SK-N-SH (cell line): ENCODE results near the gene ACOXL. TPM values are rescaled to one million over a fixed set of nuclear protein-coding genes. Genes with fewer than 3 reads are reported as not detected.

ENCODE experiments used
- CTCF ChIA-PET: fragments of 300-600, 350-600 bp; formaldehyde crosslinking; extraction: SDS; loops from one replicate; lab custom pipeline; 2021; lab: Yijun Ruan, JAX
- POLR2A ChIA-PET: fragments of 350-600 bp; sonication (Branson Sonifier 250); formaldehyde crosslinking; extraction: SDS; loops from one replicate; lab custom pipeline; 2020; ENCODE audit warnings: antibody characterized with exemption, inconsistent platforms; lab: Yijun Ruan, JAX
- DNase-seq: peaks from one replicate; pipeline ENCODE4 v3.0.0; 2012
- H2AFZ ChIP-seq: fragments of 200-600 bp; sonication (generic); 2 replicates; pipeline ENCODE4 v1.8.1; 2016; ENCODE audit warnings: antibody characterized with exemption, mild to moderate bottlenecking, low read depth
- H3F3A ChIP-seq: fragments of 200-600 bp; sonication (generic); replicated peaks from 2 replicates; pipeline ENCODE3; 2016; ENCODE audit warnings: antibody characterized with exemption, mild to moderate bottlenecking; ENCODE audit not compliant: insufficient read depth
- H3K27ac ChIP-seq, 2 experiments: fragments of 200-500 bp in 1 of 2; fragments of 200-600 bp in 1 of 2; sonication (Bioruptor generic) in 1 of 2; sonication (generic), shearing (Covaris generic) in 1 of 2; 2 replicates each; pipeline versions ENCODE4 v1.5.1 to v1.6.1; 2014 to 2016; ENCODE audit warnings: low read depth in 2 of 2, inconsistent platforms in 1 of 2, low read length in 1 of 2, mild to moderate bottlenecking in 1 of 2, mixed read lengths in 1 of 2
- H3K27me3 ChIP-seq: fragments of 200-600 bp; sonication (generic), shearing (Covaris generic); 2 replicates; pipeline ENCODE4 v1.6.1; 2016; ENCODE audit warnings: mixed run types; ENCODE audit not compliant: insufficient read depth
- H3K36me3 ChIP-seq, 2 experiments: fragments of 200-500 bp in 1 of 2; fragments of 200-600 bp in 1 of 2; sonication (Bioruptor generic) in 1 of 2; sonication (generic) in 1 of 2; replicated peaks in 1 of 2; 2 replicates each; pipeline versions ENCODE3 to v1.5.1; 2014 to 2016; ENCODE audit warnings: low read length in 1 of 2, mild to moderate bottlenecking in 1 of 2; ENCODE audit not compliant: insufficient read depth in 2 of 2, control insufficient read depth in 1 of 2
- H3K4me1 ChIP-seq, 2 experiments: fragments of 200-500 bp in 1 of 2; fragments of 200-600 bp in 1 of 2; sonication (Bioruptor generic) in 1 of 2; sonication (generic), shearing (Covaris generic) in 1 of 2; 2 replicates each; pipeline versions ENCODE4 v1.5.1 to v1.6.1; 2014 to 2016; ENCODE audit warnings: low read depth in 1 of 2, low read length in 1 of 2, mixed run types in 1 of 2; ENCODE audit not compliant: insufficient read depth in 2 of 2, control insufficient read depth in 1 of 2
- H3K4me2 ChIP-seq: fragments of 200-600 bp; sonication (generic), shearing (Covaris generic); 2 replicates; pipeline ENCODE4 v1.6.1; 2017; ENCODE audit warnings: mixed run types
- H3K4me3 ChIP-seq, 2 experiments: fragments of 200-500 bp in 1 of 2; fragments of 200-600 bp in 1 of 2; sonication (Bioruptor generic) in 1 of 2; sonication (generic), shearing (Covaris generic) in 1 of 2; 2 replicates each; pipeline versions ENCODE4 v1.5.1 to v1.8.1; 2014 to 2016; ENCODE audit warnings: low read depth in 2 of 2, inconsistent platforms in 1 of 2, low read length in 1 of 2, mild to moderate bottlenecking in 1 of 2, mixed read lengths in 1 of 2, moderate library complexity in 1 of 2
- H3K79me2 ChIP-seq: fragments of 200-600 bp; sonication (generic); 2 replicates; pipeline ENCODE4 v1.8.1; 2017; ENCODE audit warnings: mild to moderate bottlenecking; ENCODE audit not compliant: insufficient read depth
- H3K9ac ChIP-seq: fragments of 200-600 bp; sonication (generic); 2 replicates; pipeline ENCODE4 v1.6.1; 2017; ENCODE audit warnings: mixed run types
- H3K9me2 ChIP-seq: fragments of 200-600 bp; sonication (generic); 2 replicates; pipeline ENCODE4 v1.6.1; 2017; ENCODE audit warnings: mixed run types
- H3K9me3 ChIP-seq: fragments of 200-600 bp; sonication (generic); 2 replicates; pipeline ENCODE4 v1.6.1; 2017; ENCODE audit warnings: mixed run types, mild to moderate bottlenecking, moderate library complexity
- H4K20me1 ChIP-seq: fragments of 200-600 bp; sonication (generic); 2 replicates; pipeline ENCODE4 v1.6.1; 2017; ENCODE audit warnings: mild to moderate bottlenecking, mixed run types; ENCODE audit not compliant: insufficient read depth
- CHD2 ChIP-seq: fragments of 150-350 bp; IDR thresholded peaks from 2 replicates; pipeline ENCODE4 v1.6.1; 2018; ENCODE audit warnings: low read length; ENCODE audit not compliant: partially characterized antibody
- EZH2phosphoT487 ChIP-seq: fragments of 200-600 bp; sonication (generic); IDR thresholded peaks from 2 replicates; pipeline ENCODE4 v1.6.1; 2017; ENCODE audit warnings: low read depth, mixed run types, mild to moderate bottlenecking, antibody characterized with exemption, moderate library complexity, borderline replicate concordance
- FOSL2 ChIP-seq: IDR thresholded peaks from 2 replicates; pipeline ENCODE4 v1.4.0; 2012; ENCODE audit warnings: low read depth, mild to moderate bottlenecking, moderate library complexity, borderline replicate concordance
- GABPA ChIP-seq: IDR thresholded peaks from 2 replicates; pipeline ENCODE4 v1.4.0; 2012; ENCODE audit warnings: low read depth, mild to moderate bottlenecking
- NFIC ChIP-seq: IDR thresholded peaks from 2 replicates; pipeline ENCODE4 v1.4.0; 2012; ENCODE audit warnings: borderline replicate concordance
- RAD21 ChIP-seq: IDR thresholded peaks from 2 replicates; pipeline ENCODE4 v1.6.1; 2012; ENCODE audit warnings: mild to moderate bottlenecking, low read length
- RCOR1 ChIP-seq: fragments of 150-350 bp; IDR thresholded peaks from 2 replicates; pipeline ENCODE4 v1.6.1; 2017; ENCODE audit warnings: antibody characterized with exemption, low read length
- RFX5 ChIP-seq: IDR thresholded peaks from 2 replicates; pipeline ENCODE4 v1.6.1; 2012; ENCODE audit warnings: mild to moderate bottlenecking, improper control_type of control experiment, low read length
- SIN3A ChIP-seq: IDR thresholded peaks from 2 replicates; pipeline ENCODE4 v1.6.1; 2012; ENCODE audit warnings: low read depth, mild to moderate bottlenecking, low read length, moderate library complexity, borderline replicate concordance
- SMC3 ChIP-seq: IDR thresholded peaks from 2 replicates; pipeline ENCODE4 v1.6.1; 2012; ENCODE audit warnings: low read depth, low read length, improper control_type of control experiment
- YY1 ChIP-seq: IDR thresholded peaks from 2 replicates; pipeline ENCODE4 v1.4.0; 2012; ENCODE audit warnings: low read depth, mild to moderate bottlenecking
- WGBS: methylation state at CpG from one replicate; pipeline ENCODE4 v1.1.6; 2017; ENCODE audit warnings: low lambda C conversion rate; 5-methylcytosine and 5-hydroxymethylcytosine counted together
- polyA plus RNA-seq, 3 experiments: library from polyadenylated mRNA; depleted of rRNA; stranded (reverse); fragments of >200 nt; gene quantifications; 2 replicates each; pipeline ENCODE4 v1.2.3, GENCODE V29; 2012
- TF ChIP-seq, protein P1 (sequence below): IDR thresholded peaks from 2 replicates; pipeline ENCODE4; 2012
- TF ChIP-seq, protein P2 (sequence below): IDR thresholded peaks from 2 replicates; pipeline ENCODE4 v1.4.0; 2012; ENCODE audit warnings: low read depth, borderline replicate concordance
- TF ChIP-seq, protein P3 (sequence below): fragments of 200-600 bp; sonication (generic); IDR thresholded peaks from 2 replicates; pipeline ENCODE4 v1.6.1; 2017; ENCODE audit warnings: antibody characterized with exemption, mild to moderate bottlenecking, moderate library complexity

Gene ACOXL
- polyA plus RNA-seq, 1 of the 3 experiments (the other 2 are of a cell fraction), result not detected

DNA sequence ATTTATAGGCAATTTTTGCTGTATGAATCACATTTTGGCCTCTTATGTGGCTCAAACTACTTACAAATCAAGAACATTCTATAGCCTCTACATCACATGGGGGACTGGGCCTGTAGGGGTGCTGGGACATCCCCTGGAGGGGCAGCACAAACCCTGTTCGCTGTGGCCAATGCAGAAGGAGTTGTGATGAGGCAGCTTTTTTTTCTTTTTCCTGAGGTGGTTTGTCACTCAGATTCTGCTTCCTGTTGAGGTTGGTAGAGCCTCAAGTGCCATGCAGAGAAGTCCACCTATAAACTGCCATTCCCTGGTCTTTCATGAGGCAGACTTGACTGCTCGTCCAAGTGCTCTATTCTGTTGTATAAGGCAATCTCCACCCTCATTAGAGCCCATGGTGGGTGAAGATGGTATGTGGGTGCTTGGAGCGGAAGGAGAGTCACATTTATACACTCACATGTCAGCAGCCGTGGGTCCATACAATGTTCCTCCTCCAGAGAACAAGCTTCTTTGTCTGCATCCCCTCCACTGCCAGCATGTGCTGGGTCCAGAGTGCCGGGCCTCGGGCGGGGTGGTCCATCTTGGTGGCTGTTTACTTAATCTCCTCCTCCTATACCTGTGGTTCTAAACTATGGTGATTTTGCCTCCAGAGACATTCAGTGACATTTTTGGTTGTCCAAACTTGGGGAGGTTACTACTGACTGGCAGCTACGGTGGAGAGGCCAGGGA is 120.3 kb downstream of the ACOXL start (continued):
- TF ChIP-seq, protein P1, sequence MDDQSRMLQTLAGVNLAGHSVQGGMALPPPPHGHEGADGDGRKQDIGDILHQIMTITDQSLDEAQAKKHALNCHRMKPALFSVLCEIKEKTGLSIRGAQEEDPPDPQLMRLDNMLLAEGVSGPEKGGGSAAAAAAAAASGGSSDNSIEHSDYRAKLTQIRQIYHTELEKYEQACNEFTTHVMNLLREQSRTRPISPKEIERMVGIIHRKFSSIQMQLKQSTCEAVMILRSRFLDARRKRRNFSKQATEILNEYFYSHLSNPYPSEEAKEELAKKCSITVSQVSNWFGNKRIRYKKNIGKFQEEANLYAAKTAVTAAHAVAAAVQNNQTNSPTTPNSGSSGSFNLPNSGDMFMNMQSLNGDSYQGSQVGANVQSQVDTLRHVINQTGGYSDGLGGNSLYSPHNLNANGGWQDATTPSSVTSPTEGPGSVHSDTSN, result no peak
- no peak for TF ChIP-seq RAD21
- no peak for TF ChIP-seq CHD2

DNA sequence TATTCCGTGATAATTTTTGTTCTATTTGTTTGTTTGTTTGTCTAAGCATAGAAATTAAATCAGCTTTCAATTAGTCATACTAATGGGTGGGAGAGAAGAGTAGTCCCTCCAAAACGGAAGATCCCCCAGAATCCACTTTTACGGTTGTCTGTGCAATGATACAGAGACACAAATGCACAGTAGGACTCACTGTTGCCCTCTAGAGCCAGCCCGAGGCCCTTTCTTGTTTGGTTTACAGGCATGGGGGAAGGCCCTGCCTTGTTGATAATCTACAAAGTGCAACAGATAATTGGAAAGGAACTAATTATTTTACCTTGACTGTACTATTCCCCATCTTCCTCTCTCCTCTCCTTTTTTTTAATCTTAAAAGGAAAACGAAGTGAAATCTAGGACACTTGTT is 121.1 kb downstream of the ACOXL start:
- Histone ChIP-seq H2AFZ (no peak overlapping the region), H3K4me1 (no peaks in the 10 kb centered on the region; a peak in 1 of 4 replicates), H4K20me1 (no peaks in the 10 kb centered on the region), H3K36me3 (no peaks in the 10 kb centered on the region), H3K9ac (no peak overlapping the region), H3K27ac (no peak overlapping the region), H3K4me3 (no peak overlapping the region), H3F3A (no peaks in the 10 kb centered on the region), H3K79me2 (no peaks in the 10 kb centered on the region), H3K9me2 (no peaks in the 10 kb centered on the region), H3K4me2 (no peak overlapping the region), H3K9me3 (no peaks in the 10 kb centered on the region), H3K27me3 (peaks cover 8% of the 10 kb centered on the region; the same call in 1 of the 2 replicates)
- 30% methylated on average over 5 of the region's 5 CpGs for WGBS
- CTCF ChIA-PET, result interaction anchor here (1.0 to 1.5 kb wide), 5 partner anchors 11 to 42 kb away, joined by 3 to 4 read pairs (median 3); no protein-coding TSS in a partner anchor
- POLR2A ChIA-PET, result no interaction called here
- no peak for DNase-seq
- TF ChIP-seq, protein P2, sequence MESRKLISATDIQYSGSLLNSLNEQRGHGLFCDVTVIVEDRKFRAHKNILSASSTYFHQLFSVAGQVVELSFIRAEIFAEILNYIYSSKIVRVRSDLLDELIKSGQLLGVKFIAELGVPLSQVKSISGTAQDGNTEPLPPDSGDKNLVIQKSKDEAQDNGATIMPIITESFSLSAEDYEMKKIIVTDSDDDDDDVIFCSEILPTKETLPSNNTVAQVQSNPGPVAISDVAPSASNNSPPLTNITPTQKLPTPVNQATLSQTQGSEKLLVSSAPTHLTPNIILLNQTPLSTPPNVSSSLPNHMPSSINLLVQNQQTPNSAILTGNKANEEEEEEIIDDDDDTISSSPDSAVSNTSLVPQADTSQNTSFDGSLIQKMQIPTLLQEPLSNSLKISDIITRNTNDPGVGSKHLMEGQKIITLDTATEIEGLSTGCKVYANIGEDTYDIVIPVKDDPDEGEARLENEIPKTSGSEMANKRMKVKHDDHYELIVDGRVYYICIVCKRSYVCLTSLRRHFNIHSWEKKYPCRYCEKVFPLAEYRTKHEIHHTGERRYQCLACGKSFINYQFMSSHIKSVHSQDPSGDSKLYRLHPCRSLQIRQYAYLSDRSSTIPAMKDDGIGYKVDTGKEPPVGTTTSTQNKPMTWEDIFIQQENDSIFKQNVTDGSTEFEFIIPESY, result no peak
- TF ChIP-seq, protein P3, sequence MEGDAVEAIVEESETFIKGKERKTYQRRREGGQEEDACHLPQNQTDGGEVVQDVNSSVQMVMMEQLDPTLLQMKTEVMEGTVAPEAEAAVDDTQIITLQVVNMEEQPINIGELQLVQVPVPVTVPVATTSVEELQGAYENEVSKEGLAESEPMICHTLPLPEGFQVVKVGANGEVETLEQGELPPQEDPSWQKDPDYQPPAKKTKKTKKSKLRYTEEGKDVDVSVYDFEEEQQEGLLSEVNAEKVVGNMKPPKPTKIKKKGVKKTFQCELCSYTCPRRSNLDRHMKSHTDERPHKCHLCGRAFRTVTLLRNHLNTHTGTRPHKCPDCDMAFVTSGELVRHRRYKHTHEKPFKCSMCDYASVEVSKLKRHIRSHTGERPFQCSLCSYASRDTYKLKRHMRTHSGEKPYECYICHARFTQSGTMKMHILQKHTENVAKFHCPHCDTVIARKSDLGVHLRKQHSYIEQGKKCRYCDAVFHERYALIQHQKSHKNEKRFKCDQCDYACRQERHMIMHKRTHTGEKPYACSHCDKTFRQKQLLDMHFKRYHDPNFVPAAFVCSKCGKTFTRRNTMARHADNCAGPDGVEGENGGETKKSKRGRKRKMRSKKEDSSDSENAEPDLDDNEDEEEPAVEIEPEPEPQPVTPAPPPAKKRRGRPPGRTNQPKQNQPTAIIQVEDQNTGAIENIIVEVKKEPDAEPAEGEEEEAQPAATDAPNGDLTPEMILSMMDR, result peak; percentile 59
- TF ChIP-seq FOSL2, result no peak
- TF ChIP-seq GABPA, result no peak
- TF ChIP-seq RAD21, result peak; percentile 33; the same call in 1 of the 2 replicates
- TF ChIP-seq SIN3A, result no peak
- no peak for TF ChIP-seq NFIC
- TF ChIP-seq SMC3, result peak; percentile 16; the same call in 1 of the 2 replicates
- no peak for TF ChIP-seq RCOR1
- TF ChIP-seq EZH2phosphoT487, result no peak
- TF ChIP-seq YY1, result no peak
- no peak for TF ChIP-seq RFX5
